ENCODE results near the gene INHBA.

DNA sequence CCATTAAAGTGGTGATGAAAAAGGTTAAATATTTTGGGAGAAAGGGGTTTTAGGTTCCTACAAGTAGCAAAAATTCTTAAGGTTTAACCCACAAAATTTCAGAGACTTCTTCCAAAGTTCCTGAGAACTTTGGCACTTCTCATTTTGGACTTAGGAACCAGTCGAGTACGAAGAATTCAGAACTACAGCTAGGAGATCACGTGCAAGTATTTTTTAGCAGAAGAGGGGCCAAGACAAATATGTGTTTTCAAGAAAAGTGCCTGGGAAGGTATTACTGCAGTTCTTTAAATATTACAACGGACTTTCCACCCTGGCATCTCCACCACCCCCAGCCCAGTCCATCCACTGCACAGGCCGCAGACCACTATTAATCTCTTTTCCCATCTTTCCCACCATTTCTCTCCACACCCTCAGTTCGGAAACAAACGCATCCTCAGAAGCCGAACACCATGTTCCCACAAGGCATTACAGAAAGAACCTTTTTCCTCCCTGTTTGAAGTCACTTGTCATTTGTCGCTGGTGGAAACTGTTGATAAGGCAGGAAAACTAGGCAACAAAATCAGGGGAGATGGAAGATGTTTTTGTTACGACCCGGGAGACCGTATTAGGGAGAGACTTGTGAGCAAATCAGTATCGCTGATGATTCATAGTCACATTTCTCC lies 7.1 kb downstream of the INHBA start:
- TF ChIP-seq, protein P1, sequence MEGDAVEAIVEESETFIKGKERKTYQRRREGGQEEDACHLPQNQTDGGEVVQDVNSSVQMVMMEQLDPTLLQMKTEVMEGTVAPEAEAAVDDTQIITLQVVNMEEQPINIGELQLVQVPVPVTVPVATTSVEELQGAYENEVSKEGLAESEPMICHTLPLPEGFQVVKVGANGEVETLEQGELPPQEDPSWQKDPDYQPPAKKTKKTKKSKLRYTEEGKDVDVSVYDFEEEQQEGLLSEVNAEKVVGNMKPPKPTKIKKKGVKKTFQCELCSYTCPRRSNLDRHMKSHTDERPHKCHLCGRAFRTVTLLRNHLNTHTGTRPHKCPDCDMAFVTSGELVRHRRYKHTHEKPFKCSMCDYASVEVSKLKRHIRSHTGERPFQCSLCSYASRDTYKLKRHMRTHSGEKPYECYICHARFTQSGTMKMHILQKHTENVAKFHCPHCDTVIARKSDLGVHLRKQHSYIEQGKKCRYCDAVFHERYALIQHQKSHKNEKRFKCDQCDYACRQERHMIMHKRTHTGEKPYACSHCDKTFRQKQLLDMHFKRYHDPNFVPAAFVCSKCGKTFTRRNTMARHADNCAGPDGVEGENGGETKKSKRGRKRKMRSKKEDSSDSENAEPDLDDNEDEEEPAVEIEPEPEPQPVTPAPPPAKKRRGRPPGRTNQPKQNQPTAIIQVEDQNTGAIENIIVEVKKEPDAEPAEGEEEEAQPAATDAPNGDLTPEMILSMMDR (IDR thresholded peaks at IDR 0.05) = no peak
- TF ChIP-seq POLR2A (IDR thresholded peaks at IDR 0.05) = no peak

All from breast epithelium (tissue), 3 donors.